ENCODE results near the gene PIM3. TPM values are rescaled to one million over a fixed set of nuclear protein-coding genes. Genes with fewer than 3 reads are reported as not detected.

PIM3 gene
- total and polyA plus RNA-seq, 9 donors: 7.3 to 291 (median 34.1) TPM

DNA sequence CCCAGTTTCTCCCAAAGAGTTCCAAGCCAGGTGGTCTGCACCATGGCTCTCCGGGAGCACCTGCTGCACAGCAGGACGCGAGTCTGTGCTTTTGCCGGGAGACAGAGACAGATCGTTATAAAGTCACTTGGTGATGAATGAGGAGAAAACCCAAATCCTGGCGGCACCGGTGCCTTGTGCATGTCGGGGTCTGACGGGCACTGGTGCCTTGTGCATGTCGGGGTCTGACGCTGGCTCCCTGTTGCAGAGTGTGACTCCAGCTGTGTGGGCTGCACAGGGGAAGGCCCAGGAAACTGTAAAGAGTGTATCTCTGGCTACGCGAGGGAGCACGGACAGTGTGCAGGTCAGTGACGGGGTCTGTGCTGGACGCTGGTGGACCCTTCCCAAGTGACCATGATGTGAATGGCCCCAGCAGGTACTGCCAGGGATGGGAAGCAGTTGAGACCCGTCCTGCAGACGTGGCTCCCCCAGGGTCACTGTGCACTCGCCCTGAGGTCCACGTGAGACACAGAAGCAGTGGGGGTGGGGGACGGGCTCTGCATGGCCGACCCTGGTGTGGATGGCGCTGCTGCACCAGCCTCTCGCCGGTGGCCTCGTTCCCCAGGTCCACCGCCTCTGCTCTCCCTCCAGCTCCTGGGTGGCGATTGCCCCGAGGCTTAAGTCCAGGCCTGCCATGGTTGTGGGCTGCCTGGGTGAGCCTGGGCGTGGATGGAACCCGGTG is 36.3 kb upstream of the PIM3 start:
- WGBS, 3 donors: 93 to 95% (median 94%) methylated on average over 31 of the region's 31 CpGs
- Histone ChIP-seq H3K4me1 (ENCODE audit: insufficient read depth) (peaks cover 1% of the 10 kb centered on the region), H3K27me3 (no peaks in the 10 kb centered on the region), H3K9me3 (no peaks in the 10 kb centered on the region), H3K27ac (no peak overlapping the region), H3K4me3 (no peak overlapping the region), H3K36me3 (no peaks in the 10 kb centered on the region)
- DNase-seq: no peak
- intact Hi-C loops (cut with DNase I): loop anchor here in 1 of 4 donors (5.0 to 10.0 kb wide), 2 partner anchors 191 to 283 kb away; no protein-coding TSS in a partner anchor
- TF ChIP-seq POLR2A (IDR thresholded peaks at IDR 0.05) (no peak), EP300 (IDR thresholded peaks at IDR 0.05) (no peak)
- TF ChIP-seq, protein P1, sequence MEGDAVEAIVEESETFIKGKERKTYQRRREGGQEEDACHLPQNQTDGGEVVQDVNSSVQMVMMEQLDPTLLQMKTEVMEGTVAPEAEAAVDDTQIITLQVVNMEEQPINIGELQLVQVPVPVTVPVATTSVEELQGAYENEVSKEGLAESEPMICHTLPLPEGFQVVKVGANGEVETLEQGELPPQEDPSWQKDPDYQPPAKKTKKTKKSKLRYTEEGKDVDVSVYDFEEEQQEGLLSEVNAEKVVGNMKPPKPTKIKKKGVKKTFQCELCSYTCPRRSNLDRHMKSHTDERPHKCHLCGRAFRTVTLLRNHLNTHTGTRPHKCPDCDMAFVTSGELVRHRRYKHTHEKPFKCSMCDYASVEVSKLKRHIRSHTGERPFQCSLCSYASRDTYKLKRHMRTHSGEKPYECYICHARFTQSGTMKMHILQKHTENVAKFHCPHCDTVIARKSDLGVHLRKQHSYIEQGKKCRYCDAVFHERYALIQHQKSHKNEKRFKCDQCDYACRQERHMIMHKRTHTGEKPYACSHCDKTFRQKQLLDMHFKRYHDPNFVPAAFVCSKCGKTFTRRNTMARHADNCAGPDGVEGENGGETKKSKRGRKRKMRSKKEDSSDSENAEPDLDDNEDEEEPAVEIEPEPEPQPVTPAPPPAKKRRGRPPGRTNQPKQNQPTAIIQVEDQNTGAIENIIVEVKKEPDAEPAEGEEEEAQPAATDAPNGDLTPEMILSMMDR (IDR thresholded peaks at IDR 0.05): no peak

DNA sequence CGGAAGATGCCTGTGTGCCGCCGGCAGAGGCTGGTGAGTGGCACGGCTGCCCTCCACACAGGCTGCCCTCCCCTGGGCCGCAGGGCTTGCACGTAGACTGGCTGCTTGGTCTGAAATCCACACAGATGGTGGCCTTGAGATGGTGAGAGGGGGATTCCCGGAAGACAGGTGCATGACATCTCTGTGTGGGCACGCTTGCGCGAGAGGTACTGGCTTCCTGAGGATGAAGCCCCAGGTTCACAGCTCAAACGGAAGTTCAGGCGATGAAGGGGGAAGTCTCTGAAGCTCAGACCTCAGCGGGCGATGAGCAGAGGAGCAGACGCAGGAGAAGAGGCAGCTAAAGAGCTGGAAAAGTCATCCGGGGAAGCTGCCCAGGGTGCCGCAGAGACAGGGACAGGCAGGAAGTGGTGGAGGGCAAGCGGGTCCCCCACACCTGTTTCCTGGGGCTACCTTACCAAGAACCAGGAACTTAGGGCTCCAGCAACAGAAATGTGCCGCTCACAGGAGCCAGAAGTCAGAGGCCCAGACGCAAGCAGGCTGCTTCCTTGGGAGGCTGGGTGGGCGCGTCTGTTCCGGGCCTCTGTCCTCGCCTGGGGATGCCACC is 34.9 kb upstream of the PIM3 start:
- intact Hi-C loops (cut with DNase I): loop anchor here in 3 of 4 donors (5.0 to 10.0 kb wide), 3 partner anchors 107 to 287 kb away; no protein-coding TSS in a partner anchor
- Histone ChIP-seq H3K4me3 (no peak overlapping the region), H3K36me3 (no peaks in the 10 kb centered on the region), H3K27ac (no peak overlapping the region), H3K4me1 (ENCODE audit: insufficient read depth) (no peaks in the 10 kb centered on the region), H3K27me3 (no peaks in the 10 kb centered on the region), H3K9me3 (no peaks in the 10 kb centered on the region)
- 87 to 92% (median 92%) methylated on average over 24 of the region's 24 CpGs for WGBS, 3 donors
- TF ChIP-seq EP300 (IDR thresholded peaks at IDR 0.05) (no peak), POLR2A (IDR thresholded peaks at IDR 0.05) (no peak)
- TF ChIP-seq, protein P1 (IDR thresholded peaks at IDR 0.05): no peak
- DNase-seq: no peak

DNA sequence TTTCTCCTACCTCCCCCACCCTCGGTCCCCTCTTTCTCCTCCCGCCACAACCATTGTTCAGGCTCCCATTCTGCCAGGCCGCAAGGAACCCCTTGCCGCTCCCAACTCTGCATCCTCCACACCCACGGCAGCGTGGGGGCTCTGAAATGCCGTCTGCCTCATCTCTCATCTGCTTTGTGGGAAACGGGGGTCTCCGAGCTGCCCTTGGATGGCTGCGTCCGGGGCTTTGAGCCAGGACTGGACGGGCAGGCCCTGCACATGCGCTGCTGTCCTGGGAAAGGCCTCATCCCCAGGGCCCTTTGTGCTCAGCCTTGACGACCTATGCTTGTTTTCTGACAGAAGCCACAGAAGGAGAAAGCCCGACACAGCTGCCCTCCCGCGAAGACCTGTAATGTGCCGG is 33.7 kb upstream of the PIM3 start:
- no peak for DNase-seq
- TF ChIP-seq, protein P1 (IDR thresholded peaks at IDR 0.05): no peak
- no peak for TF ChIP-seq POLR2A (IDR thresholded peaks at IDR 0.05)
- no peak for TF ChIP-seq EP300 (IDR thresholded peaks at IDR 0.05)
- Histone ChIP-seq H3K27me3 (no peaks in the 10 kb centered on the region), H3K36me3 (no peaks in the 10 kb centered on the region), H3K27ac (no peak overlapping the region), H3K9me3 (no peaks in the 10 kb centered on the region), H3K4me1 (ENCODE audit: insufficient read depth) (no peaks in the 10 kb centered on the region), H3K4me3 (no peak overlapping the region)
- intact Hi-C loops (cut with DNase I): loop anchor here in 3 of 4 donors (5.0 to 10.0 kb wide), 3 partner anchors 105 to 285 kb away; no protein-coding TSS in a partner anchor
- WGBS, 3 donors: 77 to 82% (median 81%) methylated on average over 18 of the region's 18 CpGs

DNA sequence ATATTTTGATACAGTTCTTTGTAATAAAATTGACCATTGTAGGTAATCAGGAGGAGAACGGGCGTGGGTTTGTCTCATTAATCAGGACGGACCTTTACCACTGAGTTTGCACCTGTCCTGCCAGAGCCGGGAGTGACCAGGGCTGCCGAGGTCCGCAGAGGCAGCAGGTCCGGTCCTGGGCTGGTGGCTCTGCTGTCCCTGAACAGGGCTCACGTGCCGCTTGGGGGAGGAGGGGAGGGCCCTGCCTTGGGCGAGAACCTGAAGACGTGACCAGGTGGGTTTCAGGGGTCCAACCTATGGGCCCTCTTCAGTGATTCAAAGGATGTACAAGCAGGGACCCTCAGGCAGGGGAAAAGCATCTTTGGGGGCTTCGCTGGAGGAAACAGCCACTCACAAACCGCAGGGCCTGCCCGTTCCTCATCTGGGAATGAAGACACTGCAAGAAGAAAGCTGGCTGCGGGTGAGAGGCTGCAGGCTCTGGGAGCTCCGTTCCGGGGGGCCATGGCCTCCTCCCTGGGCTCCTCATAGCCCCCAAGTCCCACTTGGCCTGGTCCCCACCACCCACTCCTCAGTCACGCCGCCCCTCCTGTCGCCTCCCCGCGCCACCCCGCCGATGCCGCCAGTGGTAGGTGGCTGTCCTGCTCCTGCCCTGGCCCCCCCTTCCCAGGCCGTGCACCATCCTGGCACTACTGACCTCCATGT is 32.9 kb upstream of the PIM3 start:
- intact Hi-C loops (cut with DNase I): loop anchor here (2.0 to 10.0 kb wide), 4 partner anchors 103 to 285 kb away; no protein-coding TSS in a partner anchor
- no peaks in the 10 kb centered on the region for H3K9me3 ChIP-seq
- no peaks in the 10 kb centered on the region for H3K4me1 ChIP-seq (ENCODE audit: insufficient read depth)
- no peaks in the 10 kb centered on the region for H3K27me3 ChIP-seq
- WGBS, 3 donors: 85 to 94% (median 89%) methylated on average over 23 to 26 of the region's 26 CpGs
- no peak for DNase-seq
- no peaks in the 10 kb centered on the region for H3K36me3 ChIP-seq
- no peak overlapping the region for H3K27ac ChIP-seq
- H3K4me3 ChIP-seq: no peak overlapping the region
- TF ChIP-seq POLR2A (IDR thresholded peaks at IDR 0.05): no peak
- TF ChIP-seq, protein P1 (IDR thresholded peaks at IDR 0.05): no peak
- TF ChIP-seq EP300 (IDR thresholded peaks at IDR 0.05): no peak
